H1 (cell line): ENCODE data around the gene TSPEAR. TPM values are rescaled to one million over a fixed set of nuclear protein-coding genes. Genes with fewer than 3 reads are reported as not detected.

ENCODE experiments used
- BACH1 ChIP-seq: IDR thresholded peaks from 2 replicates; pipeline ENCODE4 v1.6.1; 2012; ENCODE audit warnings: low read length, improper control_type of control experiment
- GTF2F1 ChIP-seq: IDR thresholded peaks from 2 replicates; pipeline ENCODE4 v1.6.1; 2012; ENCODE audit warnings: low read depth, low read length, improper control_type of control experiment, borderline replicate concordance
- TAF7 ChIP-seq: optimal IDR thresholded peaks from 2 replicates; pipeline ENCODE3; 2011; ENCODE audit warnings: low read depth, mild to moderate bottlenecking, inconsistent platforms, low read length, moderate library complexity, borderline replicate concordance
- ZNF274 ChIP-seq: IDR thresholded peaks from 2 replicates; pipeline ENCODE4 v1.7.0; 2012; ENCODE audit warnings: low read length, borderline replicate concordance; ENCODE audit errors: extremely low read depth
- polyA plus RNA-seq, 7 experiments: library from polyadenylated mRNA; depleted of rRNA in 3 of 7; stranded (reverse) in 5 of 7; unstranded in 2 of 7; fragments of >200 nt in 5 of 7; fragments of 200-250 nt in 2 of 7; gene quantifications; 1 replicate in 5 of 7; 2 replicates in 1 of 7; 4 replicates in 1 of 7; pipeline versions ENCODE4 v1.2.1 to v1.2.3, GENCODE V29; 2011 to 2013; ENCODE audit warnings: missing spikeins in 2 of 7, mixed read lengths in 2 of 7
- total RNA-seq: library from RNA; stranded (reverse); fragmentation: NEBNext Ultra II Directional; extraction: Animal tissue kit (Norgen Biotek cat#: 25700); gene quantifications from 2 replicates; pipeline ENCODE4 v1.2.1, GENCODE V29; 2021
- TF ChIP-seq, protein P1 (sequence below): fragments of 300-600 bp; sonication (generic); IDR thresholded peaks from 2 replicates; pipeline ENCODE4 v1.7.1; 2012; ENCODE audit warnings: low read length, moderate library complexity, mild to moderate bottlenecking, inconsistent platforms; ENCODE audit not compliant: insufficient replicate concordance

The TSPEAR gene
- total and polyA plus RNA-seq, 2 of the 8 experiments (the other 6 are each of a cell fraction or from before 2014, with no cell fraction given) = 0.58 to 0.89 TPM

DNA sequence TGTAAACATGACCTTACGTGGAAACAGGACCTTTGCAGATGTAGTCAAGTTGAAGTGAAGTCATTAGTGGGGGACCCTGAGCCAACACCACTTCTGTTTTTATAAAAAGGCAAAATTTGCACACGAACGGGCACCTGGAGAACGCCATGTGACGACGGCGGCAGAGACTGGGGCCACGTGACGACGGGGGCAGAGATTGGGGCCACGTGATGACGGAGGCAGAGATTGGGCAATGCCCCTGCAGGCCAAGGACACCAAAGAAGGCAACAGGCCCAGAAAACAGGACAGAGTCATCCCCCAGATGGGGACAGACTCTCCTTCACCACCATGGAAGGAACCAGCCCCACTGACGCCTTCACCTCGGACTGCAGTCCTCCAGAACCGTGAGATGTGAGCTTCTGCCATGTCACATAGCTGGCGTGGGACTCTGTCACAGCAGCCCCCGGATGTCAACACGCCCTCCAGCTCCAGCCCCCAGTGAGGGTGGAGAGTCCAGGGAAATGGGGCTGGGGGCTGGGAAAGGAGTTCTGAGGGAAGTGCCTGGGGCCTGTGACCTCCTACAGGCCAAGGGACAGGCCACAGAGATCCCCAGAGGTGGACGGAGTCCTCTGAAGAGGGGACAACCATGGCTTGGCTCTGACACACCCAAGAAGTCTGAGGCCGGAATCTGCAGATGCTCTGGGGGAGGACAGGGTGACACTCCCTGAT lies 61.0 kb downstream of the TSPEAR start (continued):
- TF ChIP-seq, protein P1, sequence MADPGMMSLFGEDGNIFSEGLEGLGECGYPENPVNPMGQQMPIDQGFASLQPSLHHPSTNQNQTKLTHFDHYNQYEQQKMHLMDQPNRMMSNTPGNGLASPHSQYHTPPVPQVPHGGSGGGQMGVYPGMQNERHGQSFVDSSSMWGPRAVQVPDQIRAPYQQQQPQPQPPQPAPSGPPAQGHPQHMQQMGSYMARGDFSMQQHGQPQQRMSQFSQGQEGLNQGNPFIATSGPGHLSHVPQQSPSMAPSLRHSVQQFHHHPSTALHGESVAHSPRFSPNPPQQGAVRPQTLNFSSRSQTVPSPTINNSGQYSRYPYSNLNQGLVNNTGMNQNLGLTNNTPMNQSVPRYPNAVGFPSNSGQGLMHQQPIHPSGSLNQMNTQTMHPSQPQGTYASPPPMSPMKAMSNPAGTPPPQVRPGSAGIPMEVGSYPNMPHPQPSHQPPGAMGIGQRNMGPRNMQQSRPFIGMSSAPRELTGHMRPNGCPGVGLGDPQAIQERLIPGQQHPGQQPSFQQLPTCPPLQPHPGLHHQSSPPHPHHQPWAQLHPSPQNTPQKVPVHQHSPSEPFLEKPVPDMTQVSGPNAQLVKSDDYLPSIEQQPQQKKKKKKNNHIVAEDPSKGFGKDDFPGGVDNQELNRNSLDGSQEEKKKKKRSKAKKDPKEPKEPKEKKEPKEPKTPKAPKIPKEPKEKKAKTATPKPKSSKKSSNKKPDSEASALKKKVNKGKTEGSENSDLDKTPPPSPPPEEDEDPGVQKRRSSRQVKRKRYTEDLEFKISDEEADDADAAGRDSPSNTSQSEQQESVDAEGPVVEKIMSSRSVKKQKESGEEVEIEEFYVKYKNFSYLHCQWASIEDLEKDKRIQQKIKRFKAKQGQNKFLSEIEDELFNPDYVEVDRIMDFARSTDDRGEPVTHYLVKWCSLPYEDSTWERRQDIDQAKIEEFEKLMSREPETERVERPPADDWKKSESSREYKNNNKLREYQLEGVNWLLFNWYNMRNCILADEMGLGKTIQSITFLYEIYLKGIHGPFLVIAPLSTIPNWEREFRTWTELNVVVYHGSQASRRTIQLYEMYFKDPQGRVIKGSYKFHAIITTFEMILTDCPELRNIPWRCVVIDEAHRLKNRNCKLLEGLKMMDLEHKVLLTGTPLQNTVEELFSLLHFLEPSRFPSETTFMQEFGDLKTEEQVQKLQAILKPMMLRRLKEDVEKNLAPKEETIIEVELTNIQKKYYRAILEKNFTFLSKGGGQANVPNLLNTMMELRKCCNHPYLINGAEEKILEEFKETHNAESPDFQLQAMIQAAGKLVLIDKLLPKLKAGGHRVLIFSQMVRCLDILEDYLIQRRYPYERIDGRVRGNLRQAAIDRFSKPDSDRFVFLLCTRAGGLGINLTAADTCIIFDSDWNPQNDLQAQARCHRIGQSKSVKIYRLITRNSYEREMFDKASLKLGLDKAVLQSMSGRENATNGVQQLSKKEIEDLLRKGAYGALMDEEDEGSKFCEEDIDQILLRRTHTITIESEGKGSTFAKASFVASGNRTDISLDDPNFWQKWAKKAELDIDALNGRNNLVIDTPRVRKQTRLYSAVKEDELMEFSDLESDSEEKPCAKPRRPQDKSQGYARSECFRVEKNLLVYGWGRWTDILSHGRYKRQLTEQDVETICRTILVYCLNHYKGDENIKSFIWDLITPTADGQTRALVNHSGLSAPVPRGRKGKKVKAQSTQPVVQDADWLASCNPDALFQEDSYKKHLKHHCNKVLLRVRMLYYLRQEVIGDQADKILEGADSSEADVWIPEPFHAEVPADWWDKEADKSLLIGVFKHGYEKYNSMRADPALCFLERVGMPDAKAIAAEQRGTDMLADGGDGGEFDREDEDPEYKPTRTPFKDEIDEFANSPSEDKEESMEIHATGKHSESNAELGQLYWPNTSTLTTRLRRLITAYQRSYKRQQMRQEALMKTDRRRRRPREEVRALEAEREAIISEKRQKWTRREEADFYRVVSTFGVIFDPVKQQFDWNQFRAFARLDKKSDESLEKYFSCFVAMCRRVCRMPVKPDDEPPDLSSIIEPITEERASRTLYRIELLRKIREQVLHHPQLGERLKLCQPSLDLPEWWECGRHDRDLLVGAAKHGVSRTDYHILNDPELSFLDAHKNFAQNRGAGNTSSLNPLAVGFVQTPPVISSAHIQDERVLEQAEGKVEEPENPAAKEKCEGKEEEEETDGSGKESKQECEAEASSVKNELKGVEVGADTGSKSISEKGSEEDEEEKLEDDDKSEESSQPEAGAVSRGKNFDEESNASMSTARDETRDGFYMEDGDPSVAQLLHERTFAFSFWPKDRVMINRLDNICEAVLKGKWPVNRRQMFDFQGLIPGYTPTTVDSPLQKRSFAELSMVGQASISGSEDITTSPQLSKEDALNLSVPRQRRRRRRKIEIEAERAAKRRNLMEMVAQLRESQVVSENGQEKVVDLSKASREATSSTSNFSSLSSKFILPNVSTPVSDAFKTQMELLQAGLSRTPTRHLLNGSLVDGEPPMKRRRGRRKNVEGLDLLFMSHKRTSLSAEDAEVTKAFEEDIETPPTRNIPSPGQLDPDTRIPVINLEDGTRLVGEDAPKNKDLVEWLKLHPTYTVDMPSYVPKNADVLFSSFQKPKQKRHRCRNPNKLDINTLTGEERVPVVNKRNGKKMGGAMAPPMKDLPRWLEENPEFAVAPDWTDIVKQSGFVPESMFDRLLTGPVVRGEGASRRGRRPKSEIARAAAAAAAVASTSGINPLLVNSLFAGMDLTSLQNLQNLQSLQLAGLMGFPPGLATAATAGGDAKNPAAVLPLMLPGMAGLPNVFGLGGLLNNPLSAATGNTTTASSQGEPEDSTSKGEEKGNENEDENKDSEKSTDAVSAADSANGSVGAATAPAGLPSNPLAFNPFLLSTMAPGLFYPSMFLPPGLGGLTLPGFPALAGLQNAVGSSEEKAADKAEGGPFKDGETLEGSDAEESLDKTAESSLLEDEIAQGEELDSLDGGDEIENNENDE = no peak
- TF ChIP-seq BACH1 (no peak), TAF7 (no peak), ZNF274 (no peak), GTF2F1 (no peak)
- TF ChIP-seq, all 59 proteins: peak for 0
